WI38 (cell line): ENCODE measurements around the gene RBM12.

Source experiments
- H3K4me3 ChIP-seq: 2 replicates; pipeline ENCODE4 v1.5.1; 2011; ENCODE audit warnings: low read depth, mild to moderate bottlenecking, control low read depth, low read length
- TF ChIP-seq, protein P1 (sequence below): IDR thresholded peaks from 2 replicates; pipeline ENCODE4 v1.5.1; 2012; ENCODE audit warnings: low read depth, mild to moderate bottlenecking, control low read depth, low read length

Gene RBM12

DNA sequence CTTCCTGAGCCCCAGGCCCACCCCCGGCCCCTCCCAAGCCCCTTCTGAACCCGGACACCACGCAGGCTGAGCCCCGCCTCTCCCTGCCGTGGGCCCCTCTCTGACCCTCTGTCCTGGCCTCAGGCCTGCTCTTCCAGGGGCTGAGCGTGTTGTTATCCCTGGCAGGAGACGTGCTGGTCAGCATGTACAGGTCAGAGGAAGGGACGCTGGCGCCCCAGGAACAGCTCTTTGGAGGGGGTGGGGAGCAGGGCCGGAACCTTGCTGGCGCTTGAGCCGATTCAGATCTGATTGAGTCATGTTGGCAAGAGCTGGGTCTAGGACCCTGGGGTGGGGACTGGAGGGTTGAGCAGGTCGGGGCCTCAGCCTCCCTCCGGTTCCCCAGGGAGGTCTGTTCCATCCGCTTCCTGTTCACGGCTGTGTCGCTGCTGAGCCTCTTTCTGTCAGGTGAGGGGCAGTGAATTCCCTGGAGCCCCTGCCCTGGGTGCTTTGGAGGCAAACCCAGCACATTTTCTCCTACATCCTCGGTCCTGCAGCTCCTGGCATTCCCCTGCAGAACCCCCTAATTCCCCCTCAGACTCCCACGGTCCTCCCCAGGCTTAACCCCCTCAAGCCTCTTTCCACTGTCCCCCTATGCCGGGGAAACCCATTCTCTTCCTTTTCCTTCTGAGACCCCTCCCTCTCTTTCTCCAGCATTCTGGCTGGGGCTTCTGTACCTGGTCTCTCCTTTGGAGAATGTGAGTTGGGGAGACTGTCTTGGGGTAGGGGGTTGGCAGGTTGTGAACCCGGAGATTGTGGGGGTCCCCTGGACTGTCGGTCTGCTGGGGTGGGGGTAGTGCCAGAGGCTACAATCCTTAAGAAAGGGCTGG is 47.1 kb downstream of the RBM12 start:
- H3K4me3 ChIP-seq = peak overlapping the region; percentile 65
- TF ChIP-seq, protein P1, sequence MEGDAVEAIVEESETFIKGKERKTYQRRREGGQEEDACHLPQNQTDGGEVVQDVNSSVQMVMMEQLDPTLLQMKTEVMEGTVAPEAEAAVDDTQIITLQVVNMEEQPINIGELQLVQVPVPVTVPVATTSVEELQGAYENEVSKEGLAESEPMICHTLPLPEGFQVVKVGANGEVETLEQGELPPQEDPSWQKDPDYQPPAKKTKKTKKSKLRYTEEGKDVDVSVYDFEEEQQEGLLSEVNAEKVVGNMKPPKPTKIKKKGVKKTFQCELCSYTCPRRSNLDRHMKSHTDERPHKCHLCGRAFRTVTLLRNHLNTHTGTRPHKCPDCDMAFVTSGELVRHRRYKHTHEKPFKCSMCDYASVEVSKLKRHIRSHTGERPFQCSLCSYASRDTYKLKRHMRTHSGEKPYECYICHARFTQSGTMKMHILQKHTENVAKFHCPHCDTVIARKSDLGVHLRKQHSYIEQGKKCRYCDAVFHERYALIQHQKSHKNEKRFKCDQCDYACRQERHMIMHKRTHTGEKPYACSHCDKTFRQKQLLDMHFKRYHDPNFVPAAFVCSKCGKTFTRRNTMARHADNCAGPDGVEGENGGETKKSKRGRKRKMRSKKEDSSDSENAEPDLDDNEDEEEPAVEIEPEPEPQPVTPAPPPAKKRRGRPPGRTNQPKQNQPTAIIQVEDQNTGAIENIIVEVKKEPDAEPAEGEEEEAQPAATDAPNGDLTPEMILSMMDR = no peak

DNA sequence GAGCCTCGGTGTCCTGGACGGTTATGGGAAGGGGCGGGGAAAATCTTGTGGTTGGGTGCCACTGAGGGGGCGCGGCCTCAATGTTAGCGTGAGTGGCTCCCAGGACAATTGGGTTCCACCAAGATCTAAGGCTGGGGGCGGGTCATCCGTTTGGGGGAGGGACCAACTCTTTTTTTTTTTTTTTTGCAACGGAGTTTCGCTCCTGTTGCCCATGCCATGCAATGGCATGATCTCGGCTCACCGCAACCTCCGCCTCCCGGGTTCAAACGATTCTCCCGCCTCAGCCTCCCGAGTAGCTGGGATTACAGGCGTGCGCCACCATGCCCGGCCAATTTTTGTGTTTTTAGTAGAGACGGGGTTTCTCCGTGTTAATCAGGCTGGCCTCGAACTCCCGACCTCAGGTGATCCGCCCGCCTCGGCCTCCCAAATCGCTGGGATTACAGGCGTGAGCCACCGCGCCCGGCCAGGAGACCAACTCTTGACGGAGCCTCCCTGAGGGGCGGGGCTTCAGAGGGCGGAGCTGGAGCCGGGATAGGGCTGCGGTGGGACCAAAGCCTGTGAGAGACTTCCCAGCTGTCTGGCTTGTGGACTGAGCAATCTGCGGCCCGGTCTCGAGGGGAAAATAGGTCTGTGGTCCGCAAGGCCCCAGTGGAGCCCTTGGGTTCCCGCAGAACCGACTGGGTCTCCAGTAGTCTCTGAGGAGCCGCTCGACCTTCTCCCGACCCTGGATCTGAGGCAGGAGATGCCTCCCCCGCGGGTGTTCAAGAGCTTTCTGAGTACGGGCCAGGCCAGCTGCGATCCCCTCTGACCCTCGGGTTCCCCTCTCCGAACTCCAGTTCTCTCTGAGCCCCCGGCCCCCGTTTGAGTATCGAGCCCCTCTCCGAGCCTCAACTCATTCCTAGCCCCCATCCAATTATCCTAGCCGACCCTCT is 48.0 kb downstream of the RBM12 start:
- H3K4me3 ChIP-seq = peak overlapping the region; percentile 65
- TF ChIP-seq, protein P1 = no peak

DNA sequence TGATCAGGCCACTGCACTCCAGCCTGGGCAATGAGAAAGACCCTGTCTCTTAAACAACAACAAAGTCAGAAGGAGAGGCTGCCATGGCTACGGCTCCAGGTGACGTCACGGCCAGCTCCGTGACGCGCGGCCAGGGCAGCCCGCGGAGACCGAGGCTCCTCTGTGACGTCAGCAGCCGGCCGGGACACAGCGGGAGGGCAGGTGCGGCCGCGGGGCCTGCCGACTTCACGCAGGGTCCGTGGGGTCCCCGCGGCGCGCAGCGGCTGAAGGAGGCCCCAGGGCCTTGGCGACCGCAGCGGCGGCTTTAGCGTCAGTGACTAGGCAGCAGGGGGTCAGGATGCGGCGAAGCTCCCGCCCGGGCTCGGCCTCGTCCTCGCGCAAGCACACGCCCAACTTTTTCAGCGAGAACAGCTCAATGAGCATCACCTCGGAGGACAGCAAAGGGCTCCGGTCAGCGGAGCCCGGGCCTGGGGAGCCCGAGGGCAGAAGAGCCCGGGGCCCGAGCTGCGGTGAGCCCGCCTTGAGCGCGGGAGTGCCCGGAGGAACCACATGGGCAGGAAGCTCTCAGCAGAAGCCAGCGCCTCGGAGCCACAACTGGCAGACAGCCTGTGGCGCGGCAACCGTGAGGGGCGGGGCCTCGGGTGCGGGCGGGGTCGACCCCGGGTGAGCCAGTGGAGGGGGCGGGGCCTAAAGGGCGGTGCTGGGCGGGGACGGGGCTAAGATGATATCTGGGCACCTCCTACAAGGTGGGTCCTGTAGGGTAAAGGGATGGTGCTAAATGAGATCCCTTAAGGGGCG is 48.8 kb downstream of the RBM12 start, which contains the start of gene SPAG4:
SPAG4 (plus strand) TSS at position 163 of the 798 bp plus-strand sequence; CDS start at position 338, 175 bp downstream.
- H3K4me3 ChIP-seq = peak within 1 kb of the TSS; percentile 65
- TF ChIP-seq, protein P1 = no peak

DNA sequence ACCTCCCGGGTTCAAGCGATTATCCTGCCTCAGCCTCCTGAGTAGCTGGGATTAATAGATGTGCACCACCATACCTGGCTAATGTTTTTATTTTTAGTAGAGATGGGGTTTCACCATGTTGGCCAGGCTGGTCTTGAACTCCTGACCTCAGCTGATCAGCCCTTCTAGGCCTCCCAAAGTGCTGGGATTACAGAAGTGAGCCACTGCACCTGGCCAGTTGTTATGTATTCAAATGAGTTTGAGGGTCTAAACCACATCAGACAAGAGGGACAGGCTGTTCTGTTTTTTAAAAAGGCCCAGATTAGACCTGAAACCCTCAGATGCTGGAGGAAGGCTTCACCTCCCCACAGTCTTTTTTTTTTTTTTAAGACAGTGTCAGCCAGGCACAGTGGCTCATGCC is 53.2 kb downstream of the RBM12 start:
- TF ChIP-seq, protein P1 = no peak
- H3K4me3 ChIP-seq = no peak overlapping the region

DNA sequence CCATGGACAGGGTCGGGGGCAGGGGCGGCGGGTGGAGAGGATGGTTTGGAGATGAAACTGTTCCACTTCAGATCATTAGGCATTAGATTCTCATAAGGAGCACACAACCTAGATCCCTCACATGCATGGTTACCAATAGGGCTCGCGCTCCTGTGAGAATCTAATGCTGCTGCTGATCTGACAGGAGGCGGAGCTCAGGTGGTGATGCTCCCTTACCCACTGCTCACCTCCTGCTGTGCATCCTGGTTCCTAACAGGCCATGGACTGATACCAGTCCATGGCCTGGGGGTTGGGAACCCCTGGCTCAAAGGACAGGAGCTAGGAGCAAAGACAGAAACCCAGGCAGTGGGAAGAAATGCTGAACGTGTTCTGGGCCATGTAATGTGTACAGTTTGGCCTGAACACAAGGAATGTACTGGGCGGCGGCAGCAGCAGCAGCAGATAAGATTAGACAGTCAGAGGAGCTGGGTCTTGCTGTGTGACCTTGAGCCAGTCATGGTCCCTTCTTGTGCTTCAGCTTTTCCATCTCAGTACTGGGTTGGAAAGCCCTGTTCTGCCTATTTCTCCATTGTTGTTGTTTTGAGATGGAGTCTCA is 53.8 kb downstream of the RBM12 start:
- H3K4me3 ChIP-seq = no peak overlapping the region

More for the DNA sequence above, 53.8 kb downstream of the RBM12 start:
- TF ChIP-seq, protein P1 = no peak
